B cell (primary cell): ENCODE results near the gene MPZL2. TPM values are rescaled to one million over a fixed set of nuclear protein-coding genes. Genes with fewer than 3 reads are reported as not detected.

ENCODE experiments used
- ATAC-seq: fragments of 200-7000 bp; cut with Tn5 transposase; one replicate; pipeline ENCODE4 v1.10.0; 2021; ENCODE audit warnings: low read depth, mild to moderate bottlenecking, moderate number of reproducible peaks, moderate library complexity
- CTCF ChIA-PET: fragments of 350-600 bp; sonication (Branson Sonifier 250); formaldehyde crosslinking; loops from one replicate; lab custom pipeline; 2021; ENCODE audit warnings: antibody characterized with exemption, inconsistent platforms; lab: Charles Lee
- POLR2A ChIA-PET: fragments of 350-600 bp; sonication (Branson Sonifier 250); formaldehyde crosslinking; loops from one replicate; lab custom pipeline; 2021; ENCODE audit warnings: antibody characterized with exemption; lab: Charles Lee
- DNase-seq: peaks from one replicate; pipeline ENCODE4 v3.0.0; 2013
- H2AFZ ChIP-seq: 2 replicates; pipeline ENCODE4 v1.6.1; 2012; ENCODE audit warnings: mild to moderate bottlenecking, low read depth, low read length; ENCODE audit not compliant: insufficient read depth, poor library complexity, severe bottlenecking
- H3K27ac ChIP-seq, 2 donors: 1 replicate in 1 of 2; 2 replicates in 1 of 2; pipeline ENCODE4 v1.5.1; 2012 to 2013; ENCODE audit warnings: low read length in 2 of 2, mild to moderate bottlenecking in 2 of 2, moderate library complexity in 1 of 2
- H3K27me3 ChIP-seq, 4 experiments: fragments of 200-600 bp in 1 of 4; sonication (generic) in 1 of 4; replicated peaks in 1 of 4; 1 replicate in 2 of 4; 2 replicates in 2 of 4; pipeline versions ENCODE4 v1.6.1 to v1.7.0; 2013 to 2016; ENCODE audit warnings: low read length in 3 of 4, mild to moderate bottlenecking in 2 of 4, mixed read lengths in 1 of 4, moderate library complexity in 1 of 4; ENCODE audit not compliant: insufficient read depth in 4 of 4, control insufficient read depth in 3 of 4; ENCODE audit errors: control extremely low read depth in 1 of 4
- H3K36me3 ChIP-seq, 2 experiments: replicated peaks in 1 of 2; 1 replicate in 1 of 2; 2 replicates in 1 of 2; pipeline versions ENCODE4 v1.6.1 to v1.7.1; 2013; ENCODE audit warnings: low read length in 1 of 2; ENCODE audit not compliant: insufficient read depth in 2 of 2, control insufficient read depth in 1 of 2; ENCODE audit errors: control extremely low read depth in 1 of 2, extremely low read depth in 1 of 2
- H3K4me1 ChIP-seq, 2 donors: fragments of 200-600 bp in 1 of 2; sonication (generic) in 1 of 2; 1 replicate in 1 of 2; 2 replicates in 1 of 2; pipeline versions ENCODE4 v1.5.1 to v1.6.1; 2013 to 2017; ENCODE audit warnings: low read length in 2 of 2; ENCODE audit not compliant: control insufficient read depth in 2 of 2, insufficient read depth in 2 of 2
- H3K4me2 ChIP-seq: replicated peaks from 2 replicates; pipeline ENCODE3; 2012; ENCODE audit warnings: mild to moderate bottlenecking, low read depth, low read length; ENCODE audit not compliant: poor library complexity, severe bottlenecking
- H3K4me3 ChIP-seq, 5 experiments: fragments of 200-600 bp in 1 of 5; sonication (generic) in 1 of 5; 1 replicate in 3 of 5; 2 replicates in 2 of 5; pipeline versions ENCODE4 v1.5.1 to v1.7.0; 2011 to 2016; ENCODE audit warnings: low read length in 4 of 5, mild to moderate bottlenecking in 4 of 5, low read depth in 2 of 5, control low read depth in 1 of 5, moderate library complexity in 1 of 5; ENCODE audit not compliant: insufficient read depth in 1 of 5; ENCODE audit errors: control extremely low read depth in 1 of 5, extremely low read depth in 1 of 5
- H3K79me2 ChIP-seq: fragments of 200-600 bp; sonication (generic); one replicate; pipeline ENCODE4 v1.6.0; 2016; ENCODE audit warnings: low read length; ENCODE audit not compliant: control insufficient read depth, insufficient read depth
- H3K9ac ChIP-seq: fragments of 200-600 bp; sonication (generic); 2 replicates; pipeline ENCODE4 v1.6.1; 2017; ENCODE audit warnings: mild to moderate bottlenecking, low read length, moderate library complexity
- H3K9me3 ChIP-seq, 3 donors: one replicate each; pipeline versions ENCODE4 v1.6.1 to v1.7.1; 2013; ENCODE audit warnings: low read length in 2 of 3; ENCODE audit not compliant: control insufficient read depth in 2 of 3, insufficient read depth in 1 of 3; ENCODE audit errors: control extremely low read depth in 1 of 3
- H4K20me1 ChIP-seq: 2 replicates; pipeline ENCODE4 v1.6.0; 2012; ENCODE audit warnings: mild to moderate bottlenecking, low read length; ENCODE audit not compliant: insufficient read depth, control insufficient read depth, poor library complexity, severe bottlenecking
- H3K27ac Mint-ChIP-seq: one replicate; pipeline ENCODE4 v1.8.0; 2021; ENCODE audit warnings: mixed read lengths
- H3K27me3 Mint-ChIP-seq: one replicate; pipeline ENCODE4 v1.8.0; 2021; ENCODE audit warnings: mixed read lengths
- H3K4me1 Mint-ChIP-seq: one replicate; pipeline ENCODE4 v1.8.0; 2021; ENCODE audit warnings: mixed read lengths
- H3K4me3 Mint-ChIP-seq: one replicate; pipeline ENCODE4 v1.8.0; 2021; ENCODE audit warnings: mixed read lengths
- H3K9me3 Mint-ChIP-seq: one replicate; pipeline ENCODE4 v1.8.0; 2022; ENCODE audit warnings: mixed read lengths; ENCODE audit not compliant: insufficient read depth
- CTCF ChIP-seq: fragments of 200-600 bp; IDR thresholded peaks from one replicate; pipeline ENCODE4 v1.8.0; 2022; ENCODE audit warnings: antibody characterized with exemption, mild to moderate bottlenecking
- EZH2 ChIP-seq: IDR thresholded peaks from 2 replicates; pipeline ENCODE4 v1.6.1; 2012; ENCODE audit warnings: borderline replicate concordance, low read depth, mild to moderate bottlenecking, moderate library complexity, low read length; ENCODE audit not compliant: insufficient read depth, poor library complexity, severe bottlenecking
- WGBS: methylation state at CpG from one replicate; pipeline ENCODE4 v1.1.5; 2013; ENCODE audit warnings: missing lambda C conversion rate; ENCODE audit not compliant: insufficient coverage; 5-methylcytosine and 5-hydroxymethylcytosine counted together
- intact Hi-C: fragments of 100-400 bp; cut with micrococcal nuclease; formaldehyde crosslinking; loops from one replicate; pipeline ENCODE4 v1.10.0; 2022
- polyA plus RNA-seq: library from polyadenylated mRNA; depleted of rRNA; stranded (reverse); fragments of >200 nt; gene quantifications from 2 replicates; pipeline ENCODE4 v1.2.3, GENCODE V29; 2012
- total RNA-seq, 2 donors: library from RNA; stranded (reverse); fragments of 120-200 nt in 1 of 2; gene quantifications; 1 replicate in 1 of 2; 2 replicates in 1 of 2; pipeline versions ENCODE4 v1.2.3 to v1.2.4, GENCODE V29; 2013 to 2022

MPZL2 gene
- total and polyA plus RNA-seq, 2 donors (not counting 1 experiment from before 2014, with no cell fraction given) = 1.2 TPM; not detected in 1

- H3K36me3 ChIP-seq = peaks cover 3 to 13% of the 10 kb centered on the region in 2 experiments
- H2AFZ ChIP-seq = no peak overlapping the region
- DNase-seq (no peak), ATAC-seq (no peak)
- H3K9ac ChIP-seq = no peak overlapping the region
- H3K79me2 ChIP-seq = no peaks in the 10 kb centered on the region
- Mint-ChIP-seq H3K4me1 (peaks cover 14% of the 10 kb centered on the region), H3K9me3 (no peaks in the 10 kb centered on the region), H3K4me3 (no peak overlapping the region), H3K27me3 (no peaks in the 10 kb centered on the region), H3K27ac (no peak overlapping the region)
- H3K27ac ChIP-seq = no peak overlapping the region
- H3K4me3 ChIP-seq = no peak overlapping the region
- no peak overlapping the region for H3K4me2 ChIP-seq
- no peaks in the 10 kb centered on the region for H3K9me3 ChIP-seq
- ChIA-PET CTCF (no interaction called here), POLR2A (interaction anchor here (1.5 kb wide), 1 partner anchor 18 kb away, joined by 4 read pairs; the partner anchor contains the start of gene MPZL3)
- H4K20me1 ChIP-seq = no peaks in the 10 kb centered on the region
- TF ChIP-seq EZH2 (no peak), CTCF (no peak)
- no peaks in the 10 kb centered on the region for H3K27me3 ChIP-seq
- WGBS = no CpG with 5 or more reads among the region's 5 CpGs
- peaks cover 15 to 18% of the 10 kb centered on the region in 2 donors for H3K4me1 ChIP-seq
- intact Hi-C loops = no loop called here
Measured at GRCh38 chr11:118233377-118233776, 30.7 kb downstream of the MPZL2 start.

- no peaks in the 10 kb centered on the region for H3K9me3 ChIP-seq
- TF ChIP-seq EZH2 = no peak
- no peak for TF ChIP-seq CTCF
- Mint-ChIP-seq H3K4me3 (no peak overlapping the region), H3K27ac (no peak overlapping the region), H3K4me1 (peaks cover 21% of the 10 kb centered on the region), H3K9me3 (no peaks in the 10 kb centered on the region), H3K27me3 (no peaks in the 10 kb centered on the region)
- H3K4me2 ChIP-seq = no peak overlapping the region
- intact Hi-C loops = no loop called here
- peaks cover 22 to 24% of the 10 kb centered on the region in 2 donors for H3K4me1 ChIP-seq
- peaks cover 3 to 13% of the 10 kb centered on the region in 2 experiments for H3K36me3 ChIP-seq
- no peak overlapping the region for H3K27ac ChIP-seq
- H2AFZ ChIP-seq = no peak overlapping the region
- no CpG with 5 or more reads among the region's 1 CpG for WGBS
- H4K20me1 ChIP-seq = no peaks in the 10 kb centered on the region
- DNase-seq = no peak
- POLR2A ChIA-PET = interaction anchor here (1.5 kb wide), 1 partner anchor 19 kb away, joined by 4 read pairs; the partner anchor contains the start of gene MPZL3
- no peak for ATAC-seq
- no peaks in the 10 kb centered on the region for H3K79me2 ChIP-seq
- H3K9ac ChIP-seq = no peak overlapping the region
- CTCF ChIA-PET = interaction anchor here (1.5 kb wide), 1 partner anchor 34 kb away, joined by 5 read pairs; no protein-coding TSS in a partner anchor
- H3K4me3 ChIP-seq = no peak overlapping the region
- H3K27me3 ChIP-seq = no peaks in the 10 kb centered on the region
Measured at GRCh38 chr11:118232659-118233058, 31.4 kb downstream of the MPZL2 start.
